H9 (cell line): Measurements from ENCODE around the gene CTIF. TPM values are rescaled to one million over a fixed set of nuclear protein-coding genes. Genes with fewer than 3 reads are reported as not detected.

Experiments
- DNase-seq: peaks from one replicate; pipeline ENCODE4 v3.0.0-alpha.2; 2017
- H2AFZ ChIP-seq: one replicate; pipeline ENCODE4 v1.6.1; 2013; ENCODE audit warnings: mild to moderate bottlenecking, low read length, control low read depth, moderate library complexity
- H2AK5ac ChIP-seq: 2 replicates; pipeline ENCODE4 v1.6.1; 2013; ENCODE audit warnings: low read length, control low read depth, mixed read lengths; ENCODE audit not compliant: insufficient read length
- H2BK120ac ChIP-seq: one replicate; pipeline ENCODE4 v1.6.1; 2013; ENCODE audit warnings: low read depth, mild to moderate bottlenecking, low read length, control low read depth, inconsistent platforms; ENCODE audit not compliant: poor library complexity, severe bottlenecking
- H2BK12ac ChIP-seq: 2 replicates; pipeline ENCODE4 v1.6.1; 2013; ENCODE audit warnings: low read length, control low read depth, mixed read lengths, low read depth; ENCODE audit not compliant: insufficient read length
- H2BK15ac ChIP-seq: 2 replicates; pipeline ENCODE4 v1.6.1; 2013; ENCODE audit warnings: low read depth, low read length, control low read depth
- H2BK20ac ChIP-seq: one replicate; pipeline ENCODE4 v1.6.1; 2013; ENCODE audit warnings: low read depth, mild to moderate bottlenecking, low read length, control low read depth, inconsistent platforms; ENCODE audit not compliant: poor library complexity, severe bottlenecking
- H2BK5ac ChIP-seq: 2 replicates; pipeline ENCODE4 v1.6.1; 2013; ENCODE audit warnings: low read length, control low read depth, mixed read lengths; ENCODE audit not compliant: insufficient read length
- H3K14ac ChIP-seq: 2 replicates; pipeline ENCODE4 v1.6.1; 2013; ENCODE audit warnings: low read length, control low read depth; ENCODE audit not compliant: insufficient read depth
- H3K18ac ChIP-seq: 2 replicates; pipeline ENCODE4 v1.6.1; 2013; ENCODE audit warnings: low read depth, mild to moderate bottlenecking, mixed read lengths, low read length, control low read depth; ENCODE audit not compliant: insufficient read length
- H3K23ac ChIP-seq: 2 replicates; pipeline ENCODE4 v1.6.1; 2013; ENCODE audit warnings: low read length, control low read depth, mixed read lengths, low read depth; ENCODE audit not compliant: insufficient read length
- H3K23me2 ChIP-seq: 2 replicates; pipeline ENCODE4 v1.6.1; 2013; ENCODE audit warnings: low read depth, mild to moderate bottlenecking, mixed read lengths, low read length, control low read depth; ENCODE audit not compliant: insufficient read length, poor library complexity, severe bottlenecking
- H3K27ac ChIP-seq: 2 replicates; pipeline ENCODE4 v1.5.1; 2013; ENCODE audit warnings: low read length, control low read depth, mixed read lengths, low read depth; ENCODE audit not compliant: insufficient read length
- H3K27me3 ChIP-seq: 2 replicates; pipeline ENCODE4 v1.6.1; 2013; ENCODE audit warnings: low read length, control low read depth, inconsistent platforms; ENCODE audit not compliant: insufficient read depth
- H3K4ac ChIP-seq: 2 replicates; pipeline ENCODE4 v1.6.1; 2013; ENCODE audit warnings: low read depth, mild to moderate bottlenecking, control low read depth, inconsistent platforms, low read length, moderate library complexity
- H3K4me1 ChIP-seq: 2 replicates; pipeline ENCODE4 v1.6.1; 2013; ENCODE audit warnings: low read length, control low read depth, inconsistent platforms; ENCODE audit not compliant: insufficient read depth
- H3K4me2 ChIP-seq: 2 replicates; pipeline ENCODE4 v1.6.1; 2013; ENCODE audit warnings: low read length, control low read depth, mixed read lengths; ENCODE audit not compliant: insufficient read length, insufficient read depth
- H3K56ac ChIP-seq: 2 replicates; pipeline ENCODE4 v1.6.1; 2013; ENCODE audit warnings: low read depth, mild to moderate bottlenecking, mixed read lengths, low read length, control low read depth; ENCODE audit not compliant: insufficient read length
- H3K79me1 ChIP-seq: 2 replicates; pipeline ENCODE4 v1.6.1; 2013; ENCODE audit warnings: low read depth, mild to moderate bottlenecking, moderate library complexity, low read length, control low read depth, inconsistent platforms; ENCODE audit not compliant: insufficient read depth, poor library complexity, severe bottlenecking
- H3K79me2 ChIP-seq: 2 replicates; pipeline ENCODE4 v1.6.1; 2013; ENCODE audit warnings: low read length, control low read depth, inconsistent platforms; ENCODE audit not compliant: insufficient read depth
- H3K9ac ChIP-seq: 2 replicates; pipeline ENCODE4 v1.6.1; 2013; ENCODE audit warnings: low read length, control low read depth, mixed read lengths; ENCODE audit not compliant: insufficient read length; ENCODE audit errors: extremely low read depth
- H3K9me3 ChIP-seq: one replicate; pipeline ENCODE4 v1.6.1; 2013; ENCODE audit warnings: low read depth, low read length, inconsistent platforms; ENCODE audit not compliant: control insufficient read depth
- H3T11ph ChIP-seq: one replicate; pipeline ENCODE4 v1.6.1; 2013; ENCODE audit warnings: mild to moderate bottlenecking, low read length, control low read depth, inconsistent platforms
- H4K20me1 ChIP-seq: one replicate; pipeline ENCODE4 v1.6.1; 2013; ENCODE audit not compliant: control insufficient read depth, insufficient read length, insufficient read depth
- H4K5ac ChIP-seq: 2 replicates; pipeline ENCODE4 v1.6.1; 2013; ENCODE audit warnings: low read depth, mild to moderate bottlenecking, mixed read lengths, low read length, control low read depth; ENCODE audit not compliant: insufficient read length
- H4K8ac ChIP-seq: replicated peaks from 2 replicates; pipeline ENCODE4 v1.6.1; 2013; ENCODE audit warnings: low read length, control low read depth, mixed read lengths, low read depth; ENCODE audit not compliant: insufficient read length
- H4K91ac ChIP-seq: 2 replicates; pipeline ENCODE4 v1.6.1; 2013; ENCODE audit warnings: low read depth, mild to moderate bottlenecking, moderate library complexity, mixed read lengths, low read length, control low read depth; ENCODE audit not compliant: insufficient read length
- H3K27ac Mint-ChIP-seq, 3 experiments: 2 replicates in 2 of 3; 3 replicates in 1 of 3; pipeline ENCODE4 v1.8.0; 2020 to 2021; ENCODE audit warnings: mixed read lengths in 3 of 3, mild to moderate bottlenecking in 1 of 3, moderate library complexity in 1 of 3
- H3K27me3 Mint-ChIP-seq: 2 replicates; pipeline ENCODE4 v1.8.0; 2021; ENCODE audit warnings: low read depth, mild to moderate bottlenecking, moderate library complexity, mixed read lengths
- H3K36me3 Mint-ChIP-seq, 3 experiments: 2 replicates in 2 of 3; 3 replicates in 1 of 3; pipeline ENCODE4 v1.8.0; 2020 to 2021; ENCODE audit warnings: low read depth in 3 of 3, mixed read lengths in 3 of 3; ENCODE audit not compliant: insufficient read depth in 1 of 3
- H3K4me1 Mint-ChIP-seq, 2 experiments: 2 replicates each; pipeline ENCODE4 v1.8.0; 2020; ENCODE audit warnings: mixed read lengths in 2 of 2
- H3K4me3 Mint-ChIP-seq, 2 experiments: 2 replicates in 1 of 2; 3 replicates in 1 of 2; pipeline ENCODE4 v1.8.0; 2020 to 2021; ENCODE audit warnings: mild to moderate bottlenecking in 2 of 2, mixed read lengths in 2 of 2, moderate library complexity in 1 of 2
- H3K9me3 Mint-ChIP-seq, 2 experiments: 2 replicates in 1 of 2; 3 replicates in 1 of 2; pipeline ENCODE4 v1.8.0; 2020; ENCODE audit warnings: mild to moderate bottlenecking in 2 of 2, mixed read lengths in 2 of 2, moderate library complexity in 1 of 2
- CTCF ChIP-seq: fragments of 200-600 bp; sonication (generic); conservative IDR thresholded peaks from 3 replicates; pipeline ENCODE4 v1.8.0; 2021; ENCODE audit warnings: antibody characterized with exemption, mild to moderate bottlenecking
- WGBS: extraction: QIAGEN DNeasy Blood & Tissue Kit; methylation state at CpG from one replicate; pipeline ENCODE4 v1.1.7; 2013; ENCODE audit warnings: missing lambda C conversion rate, low lambda C conversion rate, mixed read lengths; ENCODE audit not compliant: insufficient read length; ENCODE audit errors: extremely low coverage; 5-methylcytosine and 5-hydroxymethylcytosine counted together
- total RNA-seq: library from RNA; stranded (reverse); gene quantifications from 2 replicates; pipeline ENCODE4 v1.2.1, GENCODE V29; 2021

The CTIF gene
- total RNA-seq, 1 experiment from 2014 or later = 15.8 TPM

GRCh38 chr18:48697441-48697840, 158.6 kb downstream of the CTIF start:
- Histone ChIP-seq H3K4ac (no peak overlapping the region), H3K23ac (no peak overlapping the region)

More at GRCh38 chr18:48697441-48697840, 158.6 kb downstream of the CTIF start:
- Histone ChIP-seq H3K18ac (no peak overlapping the region), H4K20me1 (peaks cover 3% of the 10 kb centered on the region), H3K27ac (no peak overlapping the region), H3K4me2 (no peak overlapping the region), H3K27me3 (no peaks in the 10 kb centered on the region), H3K56ac (no peak overlapping the region), H3K23me2 (no peaks in the 10 kb centered on the region), H4K8ac (no peak overlapping the region), H2BK120ac (no peak overlapping the region), H2BK12ac (no peak overlapping the region), H4K5ac (no peak overlapping the region), H2AFZ (no peak overlapping the region), H2BK20ac (no peak overlapping the region), H3K9ac (no peak overlapping the region), H3K4me1 (no peaks in the 10 kb centered on the region), H3K14ac (no peak overlapping the region), H2BK15ac (no peak overlapping the region), H3T11ph (no peak overlapping the region), H3K79me1 (no peaks in the 10 kb centered on the region), H2AK5ac (no peak overlapping the region), H3K79me2 (no peaks in the 10 kb centered on the region), H4K91ac (no peak overlapping the region), H2BK5ac (no peak overlapping the region), H3K9me3 (no peaks in the 10 kb centered on the region)
- WGBS = no CpG with 5 or more reads among the region's 1 CpG
- DNase-seq = no peak
- H3K36me3 Mint-ChIP-seq = no peaks in the 10 kb centered on the region
- no peaks in the 10 kb centered on the region for H3K9me3 Mint-ChIP-seq
- H3K4me3 Mint-ChIP-seq = no peak overlapping the region
- TF ChIP-seq CTCF = no peak
- no peaks in the 10 kb centered on the region; the same call in 1 of the 2 replicates for H3K27me3 Mint-ChIP-seq
- H3K27ac Mint-ChIP-seq = peak overlapping the region in 1 of 3 experiments; percentile 7; a peak in 1 of 7 replicates
- H3K4me1 Mint-ChIP-seq = peaks cover 2% of the 10 kb centered on the region in 2 experiments; a peak in 3 of 4 replicates
